CD4-positive, alpha-beta T cell (primary cell): ENCODE measurements around the gene BTBD2. TPM values are rescaled to one million over a fixed set of nuclear protein-coding genes. Genes with fewer than 3 reads are reported as not detected.

Source experiments
- ATAC-seq: fragments of 200-7000 bp; cut with Tn5 transposase; one replicate; pipeline ENCODE4 v1.10.0; 2022; ENCODE audit warnings: mild to moderate bottlenecking; ENCODE audit not compliant: poor library complexity
- CTCF ChIA-PET: fragments of 350-600 bp; sonication (Branson Sonifier 250); formaldehyde crosslinking; loops from one replicate; lab custom pipeline; 2021; ENCODE audit warnings: antibody characterized with exemption, inconsistent platforms; lab: Charles Lee
- POLR2A ChIA-PET: fragments of 350-600 bp; sonication (Branson Sonifier 250); formaldehyde crosslinking; loops from one replicate; lab custom pipeline; 2021; ENCODE audit warnings: antibody characterized with exemption, inconsistent platforms; lab: Charles Lee
- DNase-seq, 14 experiments: peaks; one replicate each; pipeline ENCODE4 v3.0.0-alpha.2; 2013 to 2020; ENCODE audit warnings: mixed read lengths in 2 of 14
- H3K27ac ChIP-seq, 2 donors: one replicate each; pipeline versions ENCODE4 v1.5.1 to v1.7.0; 2013; ENCODE audit warnings: low read length in 2 of 2, low read depth in 1 of 2, mild to moderate bottlenecking in 1 of 2
- H3K27me3 ChIP-seq, 2 experiments: 1 replicate in 1 of 2; 2 replicates in 1 of 2; pipeline versions ENCODE4 v1.6.1 to v1.7.0; 2013; ENCODE audit warnings: low read length in 2 of 2, control low read depth in 1 of 2, mild to moderate bottlenecking in 1 of 2, moderate library complexity in 1 of 2; ENCODE audit not compliant: insufficient read depth in 2 of 2, control insufficient read depth in 1 of 2
- H3K36me3 ChIP-seq: one replicate; pipeline ENCODE4 v1.6.1; 2013; ENCODE audit warnings: low read length, control low read depth; ENCODE audit not compliant: insufficient read depth
- H3K4me1 ChIP-seq: one replicate; pipeline ENCODE4 v1.6.1; 2013; ENCODE audit warnings: low read length, control low read depth; ENCODE audit not compliant: insufficient read depth
- H3K4me3 ChIP-seq: one replicate; pipeline ENCODE4 v1.5.1; 2013; ENCODE audit warnings: mild to moderate bottlenecking, low read length, moderate library complexity
- H3K9me3 ChIP-seq, 2 experiments: 1 replicate in 1 of 2; 2 replicates in 1 of 2; pipeline versions ENCODE4 v1.6.1 to v1.7.0; 2013; ENCODE audit warnings: low read length in 2 of 2, mild to moderate bottlenecking in 2 of 2, control low read depth in 1 of 2, moderate library complexity in 1 of 2; ENCODE audit not compliant: control insufficient read depth in 1 of 2, insufficient read depth in 1 of 2
- H3K27ac Mint-ChIP-seq: one replicate; pipeline ENCODE4 v1.8.0; 2020; ENCODE audit warnings: mixed read lengths
- H3K27me3 Mint-ChIP-seq: one replicate; pipeline ENCODE4 v1.8.0; 2021; ENCODE audit warnings: mixed read lengths
- H3K36me3 Mint-ChIP-seq: one replicate; pipeline ENCODE4 v1.8.0; 2021; ENCODE audit warnings: low read depth, mixed read lengths
- H3K4me1 Mint-ChIP-seq: one replicate; pipeline ENCODE4 v1.8.0; 2021; ENCODE audit warnings: low read depth, mixed read lengths
- H3K4me3 Mint-ChIP-seq: one replicate; pipeline ENCODE4 v1.8.0; 2020; ENCODE audit warnings: mild to moderate bottlenecking, mixed read lengths
- H3K9me3 Mint-ChIP-seq: one replicate; pipeline ENCODE4 v1.8.0; 2020; ENCODE audit warnings: mixed read lengths
- CTCF ChIP-seq: fragments of 200-600 bp; IDR thresholded peaks from one replicate; pipeline ENCODE4 v1.8.0; 2022; ENCODE audit warnings: antibody characterized with exemption, mild to moderate bottlenecking
- intact Hi-C, 2 experiments: fragments of 100-400 bp; cut with DNase I in 1 of 2; cut with micrococcal nuclease in 1 of 2; formaldehyde crosslinking; loops; one replicate each; pipeline versions ENCODE4 v1.15.1 to v1.9.0; 2023 to 2025; cut with DNase I, micrococcal nuclease
- total RNA-seq, 174 experiments: library from RNA in 2 of 174; stranded (reverse) in 2 of 174; gene quantifications; one replicate each; pipeline ENCODE4 v1.2.3 and lab custom pipeline; 2021 to 2026

Gene BTBD2
- total RNA-seq, 2 experiments from 2014 or later, result 44.4 to 44.9 TPM

- Histone ChIP-seq H3K4me3 (no peak overlapping the region), H3K36me3 (peaks cover 64% of the 10 kb centered on the region), H3K27ac (no peak overlapping the region), H3K9me3 (no peaks in the 10 kb centered on the region), H3K4me1 (peaks cover 3% of the 10 kb centered on the region), H3K27me3 (no peaks in the 10 kb centered on the region)
- Mint-ChIP-seq H3K27me3 (no peaks in the 10 kb centered on the region), H3K9me3 (no peaks in the 10 kb centered on the region), H3K4me1 (peaks cover 3% of the 10 kb centered on the region), H3K27ac (no peak overlapping the region), H3K36me3 (peaks cover 35% of the 10 kb centered on the region), H3K4me3 (no peak overlapping the region)
- TF ChIP-seq CTCF, result no peak
- ChIA-PET CTCF (no interaction called here), POLR2A (no interaction called here)
- no peak for DNase-seq
- ATAC-seq, result no peak
- intact Hi-C loops, result no loop called here
Observed at GRCh38 chr19:1978346-1978894, 37.1 kb downstream of the BTBD2 start.

- no peak overlapping the region for H3K27ac Mint-ChIP-seq
- POLR2A ChIA-PET, result no interaction called here
- H3K36me3 Mint-ChIP-seq, result peaks cover 27% of the 10 kb centered on the region
- Histone ChIP-seq H3K4me1 (peaks cover 3% of the 10 kb centered on the region), H3K9me3 (no peaks in the 10 kb centered on the region), H3K27me3 (no peaks in the 10 kb centered on the region), H3K36me3 (peaks cover 64% of the 10 kb centered on the region), H3K4me3 (no peak overlapping the region), H3K27ac (no peak overlapping the region)
- intact Hi-C loops, result no loop called here
- CTCF ChIA-PET, result no interaction called here
- DNase-seq (no peak), ATAC-seq (no peak)
- no peak overlapping the region for H3K4me3 Mint-ChIP-seq
- H3K9me3 Mint-ChIP-seq, result no peaks in the 10 kb centered on the region
- peaks cover 5% of the 10 kb centered on the region for H3K4me1 Mint-ChIP-seq
- no peak for TF ChIP-seq CTCF
- H3K27me3 Mint-ChIP-seq, result no peaks in the 10 kb centered on the region
Observed at GRCh38 chr19:1977120-1977519, 38.4 kb downstream of the BTBD2 start.

- POLR2A ChIA-PET, result no interaction called here
- H3K36me3 Mint-ChIP-seq, result peaks cover 18% of the 10 kb centered on the region
- peaks cover 58% of the 10 kb centered on the region for H3K36me3 ChIP-seq
Observed at GRCh38 chr19:1975162-1975480, 40.4 kb downstream of the BTBD2 start.

More at GRCh38 chr19:1975162-1975480, 40.4 kb downstream of the BTBD2 start:
- no peak overlapping the region for H3K27ac ChIP-seq
- CTCF ChIA-PET, result no interaction called here
- H3K4me3 Mint-ChIP-seq, result no peak overlapping the region
- peaks cover 15% of the 10 kb centered on the region for H3K4me1 ChIP-seq
- peaks cover 5% of the 10 kb centered on the region for H3K4me1 Mint-ChIP-seq
- no peak for TF ChIP-seq CTCF
- no peaks in the 10 kb centered on the region for H3K9me3 ChIP-seq
- no peaks in the 10 kb centered on the region for H3K27me3 Mint-ChIP-seq
- no peaks in the 10 kb centered on the region for H3K27me3 ChIP-seq
- no peak for DNase-seq
- intact Hi-C loops, result no loop called here
- ATAC-seq, result no peak
- no peak overlapping the region for H3K4me3 ChIP-seq
- H3K27ac Mint-ChIP-seq, result no peak overlapping the region
- no peaks in the 10 kb centered on the region for H3K9me3 Mint-ChIP-seq
